ENCODE results near the gene FBXO9. TPM values are rescaled to one million over a fixed set of nuclear protein-coding genes. Genes with fewer than 3 reads are reported as not detected.

Gene FBXO9
- polyA plus RNA-seq, 4 donors: 30.6 to 121 (median 39.0) TPM

- H3K36me3 ChIP-seq (ENCODE audit: control insufficient read depth in 3 of 3, insufficient read depth in 2 of 3, low read depth in 1 of 3, low read length in 3 of 3): peaks cover 11 to 41% (median 29%) of the 10 kb centered on the region in 3 donors
Measured at GRCh38 chr6:53028467-53028866, 36.7 kb upstream of the FBXO9 start.

GRCh38 chr6:53029257-53029656 is 35.9 kb upstream of the FBXO9 start:
- no peaks in the 10 kb centered on the region for H3K27me3 ChIP-seq (ENCODE audit: control insufficient read depth in 3 of 3, insufficient read depth in 3 of 3, low read length in 3 of 3)
- peaks cover 0 to 13% (median 0%) of the 10 kb centered on the region in 3 donors for H3K4me1 ChIP-seq (ENCODE audit: control insufficient read depth in 3 of 3, insufficient read depth in 2 of 3, low read depth in 1 of 3, low read length in 2 of 3)
- peaks cover 11 to 41% (median 31%) of the 10 kb centered on the region in 3 donors for H3K36me3 ChIP-seq (ENCODE audit: control insufficient read depth in 3 of 3, insufficient read depth in 2 of 3, low read depth in 1 of 3, low read length in 3 of 3)
- no peak for FAIRE-seq
- H3K27ac ChIP-seq (ENCODE audit: low read depth in 1 of 3, low read length in 2 of 3): no peak overlapping the region
- no peaks in the 10 kb centered on the region for H3K9me3 ChIP-seq (ENCODE audit: control insufficient read depth in 2 of 2, insufficient read depth in 1 of 2, low read depth in 1 of 2, low read length in 1 of 2)
- no peak overlapping the region for H3K4me3 ChIP-seq (ENCODE audit: low read depth in 1 of 3, low read length in 3 of 3)
- DNase-seq: no peak

More at GRCh38 chr6:53028467-53028866, 36.7 kb upstream of the FBXO9 start:
- Histone ChIP-seq H3K27ac (ENCODE audit: low read depth in 1 of 3, low read length in 2 of 3) (peak overlapping the region in 1 of 3 donors; percentile 24), H3K27me3 (ENCODE audit: control insufficient read depth in 3 of 3, insufficient read depth in 3 of 3, low read length in 3 of 3) (no peaks in the 10 kb centered on the region), H3K4me1 (ENCODE audit: control insufficient read depth in 3 of 3, insufficient read depth in 2 of 3, low read depth in 1 of 3, low read length in 2 of 3) (peaks cover 0 to 13% (median 0%) of the 10 kb centered on the region in 3 donors), H3K9me3 (ENCODE audit: control insufficient read depth in 2 of 2, insufficient read depth in 1 of 2, low read depth in 1 of 2, low read length in 1 of 2) (no peaks in the 10 kb centered on the region), H3K4me3 (ENCODE audit: low read depth in 1 of 3, low read length in 3 of 3) (no peak overlapping the region)
- WGBS, 3 donors: 6 to 59% (median 41%) methylated on average over 1 of the region's 1 CpG
- FAIRE-seq (no peak), DNase-seq (peak in 1 of 2 donors; percentile 56)

- Histone ChIP-seq H3K9me3 (ENCODE audit: control insufficient read depth in 2 of 2, insufficient read depth in 1 of 2, low read depth in 1 of 2, low read length in 1 of 2) (no peaks in the 10 kb centered on the region), H3K36me3 (ENCODE audit: control insufficient read depth in 3 of 3, insufficient read depth in 2 of 3, low read depth in 1 of 3, low read length in 3 of 3) (peaks cover 7 to 42% (median 33%) of the 10 kb centered on the region in 3 donors), H3K4me3 (ENCODE audit: low read depth in 1 of 3, low read length in 3 of 3) (no peak overlapping the region), H3K27ac (ENCODE audit: low read depth in 1 of 3, low read length in 2 of 3) (no peak overlapping the region), H3K27me3 (ENCODE audit: control insufficient read depth in 3 of 3, insufficient read depth in 3 of 3, low read length in 3 of 3) (no peaks in the 10 kb centered on the region), H3K4me1 (ENCODE audit: control insufficient read depth in 3 of 3, insufficient read depth in 2 of 3, low read depth in 1 of 3, low read length in 2 of 3) (peaks cover 0 to 13% (median 0%) of the 10 kb centered on the region in 3 donors)
- DNase-seq (no peak), FAIRE-seq (no peak)
- 83 to 91% (median 88%) methylated on average over 3 of the region's 3 CpGs for WGBS, 3 donors
Measured at GRCh38 chr6:53029761-53030160, 35.4 kb upstream of the FBXO9 start.

GRCh38 chr6:53031281-53031680 is 33.9 kb upstream of the FBXO9 start:
- no peak for FAIRE-seq
- WGBS, 3 donors: 94 to 99% (median 96%) methylated on average over 4 of the region's 4 CpGs
- H3K36me3 ChIP-seq (ENCODE audit: control insufficient read depth in 3 of 3, insufficient read depth in 2 of 3, low read depth in 1 of 3, low read length in 3 of 3): peaks cover 7 to 41% (median 32%) of the 10 kb centered on the region in 3 donors

GRCh38 chr6:53032849-53033248 is 32.4 kb upstream of the FBXO9 start:
- Histone ChIP-seq H3K4me3 (ENCODE audit: low read depth in 1 of 3, low read length in 3 of 3) (no peak overlapping the region), H3K27ac (ENCODE audit: low read depth in 1 of 3, low read length in 2 of 3) (peak overlapping the region in 1 of 3 donors; percentile 43), H3K9me3 (ENCODE audit: control insufficient read depth in 2 of 2, insufficient read depth in 1 of 2, low read depth in 1 of 2, low read length in 1 of 2) (no peaks in the 10 kb centered on the region), H3K36me3 (ENCODE audit: control insufficient read depth in 3 of 3, insufficient read depth in 2 of 3, low read depth in 1 of 3, low read length in 3 of 3) (peaks cover 7 to 42% (median 29%) of the 10 kb centered on the region in 3 donors), H3K4me1 (ENCODE audit: control insufficient read depth in 3 of 3, insufficient read depth in 2 of 3, low read depth in 1 of 3, low read length in 2 of 3) (peaks cover 0 to 7% (median 0%) of the 10 kb centered on the region in 3 donors), H3K27me3 (ENCODE audit: control insufficient read depth in 3 of 3, insufficient read depth in 3 of 3, low read length in 3 of 3) (no peaks in the 10 kb centered on the region)
- DNase-seq (no peak), FAIRE-seq (no peak)
- WGBS, 3 donors: 71 to 95% (median 89%) methylated on average over 4 of the region's 4 CpGs

More at GRCh38 chr6:53031281-53031680, 33.9 kb upstream of the FBXO9 start:
- Histone ChIP-seq H3K27me3 (ENCODE audit: control insufficient read depth in 3 of 3, insufficient read depth in 3 of 3, low read length in 3 of 3) (no peaks in the 10 kb centered on the region), H3K4me1 (ENCODE audit: control insufficient read depth in 3 of 3, insufficient read depth in 2 of 3, low read depth in 1 of 3, low read length in 2 of 3) (peaks cover 0 to 13% (median 0%) of the 10 kb centered on the region in 3 donors), H3K27ac (ENCODE audit: low read depth in 1 of 3, low read length in 2 of 3) (no peak overlapping the region), H3K4me3 (ENCODE audit: low read depth in 1 of 3, low read length in 3 of 3) (no peak overlapping the region), H3K9me3 (ENCODE audit: control insufficient read depth in 2 of 2, insufficient read depth in 1 of 2, low read depth in 1 of 2, low read length in 1 of 2) (no peaks in the 10 kb centered on the region)
- no peak for DNase-seq

GRCh38 chr6:53033764-53034163 is 31.4 kb upstream of the FBXO9 start:
- no peak for FAIRE-seq
- Histone ChIP-seq H3K27ac (ENCODE audit: low read depth in 1 of 3, low read length in 2 of 3) (peak overlapping the region in 2 of 3 donors; percentile 5 to 21), H3K4me3 (ENCODE audit: low read depth in 1 of 3, low read length in 3 of 3) (no peak overlapping the region), H3K4me1 (ENCODE audit: control insufficient read depth in 3 of 3, insufficient read depth in 2 of 3, low read depth in 1 of 3, low read length in 2 of 3) (peaks cover 0 to 2% (median 0%) of the 10 kb centered on the region in 3 donors), H3K36me3 (ENCODE audit: control insufficient read depth in 3 of 3, insufficient read depth in 2 of 3, low read depth in 1 of 3, low read length in 3 of 3) (peaks cover 5 to 43% (median 27%) of the 10 kb centered on the region in 3 donors), H3K27me3 (ENCODE audit: control insufficient read depth in 3 of 3, insufficient read depth in 3 of 3, low read length in 3 of 3) (no peaks in the 10 kb centered on the region), H3K9me3 (ENCODE audit: control insufficient read depth in 2 of 2, insufficient read depth in 1 of 2, low read depth in 1 of 2, low read length in 1 of 2) (no peaks in the 10 kb centered on the region)
- WGBS, 3 donors: 63 to 84% (median 80%) methylated on average over 4 of the region's 4 CpGs
- DNase-seq: no peak

GRCh38 chr6:53035549-53036213 is 29.5 kb upstream of the FBXO9 start:
- Histone ChIP-seq H3K27me3 (ENCODE audit: control insufficient read depth in 3 of 3, insufficient read depth in 3 of 3, low read length in 3 of 3) (no peaks in the 10 kb centered on the region), H3K27ac (ENCODE audit: low read depth in 1 of 3, low read length in 2 of 3) (no peak overlapping the region), H3K36me3 (ENCODE audit: control insufficient read depth in 3 of 3, insufficient read depth in 2 of 3, low read depth in 1 of 3, low read length in 3 of 3) (peaks cover 13 to 55% (median 35%) of the 10 kb centered on the region in 3 donors), H3K4me1 (ENCODE audit: control insufficient read depth in 3 of 3, insufficient read depth in 2 of 3, low read depth in 1 of 3, low read length in 2 of 3) (no peaks in the 10 kb centered on the region), H3K9me3 (ENCODE audit: control insufficient read depth in 2 of 2, insufficient read depth in 1 of 2, low read depth in 1 of 2, low read length in 1 of 2) (no peaks in the 10 kb centered on the region), H3K4me3 (ENCODE audit: low read depth in 1 of 3, low read length in 3 of 3) (no peak overlapping the region)
- no peak for DNase-seq
- WGBS, 3 donors: 81 to 87% (median 84%) methylated on average over 8 of the region's 8 CpGs
- no peak for FAIRE-seq

GRCh38 chr6:53038141-53038540 is 27.1 kb upstream of the FBXO9 start:
- 39 to 89% (median 53%) methylated on average over 1 of the region's 1 CpG for WGBS, 3 donors
- Histone ChIP-seq H3K9me3 (ENCODE audit: control insufficient read depth in 2 of 2, insufficient read depth in 1 of 2, low read depth in 1 of 2, low read length in 1 of 2) (no peaks in the 10 kb centered on the region), H3K27me3 (ENCODE audit: control insufficient read depth in 3 of 3, insufficient read depth in 3 of 3, low read length in 3 of 3) (no peaks in the 10 kb centered on the region), H3K36me3 (ENCODE audit: control insufficient read depth in 3 of 3, insufficient read depth in 2 of 3, low read depth in 1 of 3, low read length in 3 of 3) (peaks cover 8 to 51% (median 29%) of the 10 kb centered on the region in 3 donors), H3K4me1 (ENCODE audit: control insufficient read depth in 3 of 3, insufficient read depth in 2 of 3, low read depth in 1 of 3, low read length in 2 of 3) (peaks cover 0 to 13% (median 0%) of the 10 kb centered on the region in 3 donors), H3K4me3 (ENCODE audit: low read depth in 1 of 3, low read length in 3 of 3) (no peak overlapping the region), H3K27ac (ENCODE audit: low read depth in 1 of 3, low read length in 2 of 3) (no peak overlapping the region)
- no peak for FAIRE-seq
- no peak for DNase-seq

All from small intestine (tissue), 7 donors.